ENCODE results near the gene ST3GAL3.

DNA sequence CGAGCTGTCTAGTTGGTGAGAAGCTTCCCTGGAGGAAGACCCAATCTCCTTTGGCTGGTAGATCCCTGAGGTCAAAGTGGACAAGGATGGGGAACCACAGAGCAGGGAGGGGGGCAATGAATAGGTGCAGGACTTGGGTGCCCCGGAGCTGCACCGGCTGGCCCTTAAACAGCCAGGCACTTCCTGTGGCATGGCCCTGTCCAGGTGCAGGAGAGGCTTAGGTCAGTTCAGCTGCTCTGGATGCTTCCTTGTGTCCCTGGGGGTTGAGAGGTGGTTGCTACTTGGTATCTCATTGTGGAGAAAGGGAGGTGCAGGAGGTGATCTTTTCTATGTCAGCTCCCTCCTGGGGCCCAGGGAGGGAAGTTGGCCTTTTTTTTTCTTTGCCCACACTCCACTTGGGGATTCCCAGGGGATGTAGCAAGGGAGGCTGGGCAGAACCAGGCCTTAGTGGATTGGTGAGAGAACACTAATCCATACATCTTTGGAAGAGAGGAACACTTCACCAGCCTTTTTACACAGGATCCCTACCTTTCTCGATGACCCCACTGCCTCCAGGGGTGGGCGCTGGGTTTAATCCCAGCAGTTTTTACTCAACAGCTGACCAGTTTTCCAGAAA, 1.2 kb upstream of the ST3GAL3 start:
- TF ChIP-seq CTCF (IDR thresholded peaks at IDR 0.05 in 4 of 5, conservative IDR thresholded peaks at IDR 0.05 in 1 of 5) (no peak), POLR2A (IDR thresholded peaks at IDR 0.05) (no peak)
